HCT116 (cell line): ENCODE data around the gene SLC27A4. TPM values are rescaled to one million over a fixed set of nuclear protein-coding genes. Genes with fewer than 3 reads are reported as not detected.

ENCODE experiments used
- ATAC-seq: fragments of 200-7000 bp; cut with Tn5 transposase; 2 replicates; pipeline ENCODE4 v1.9.1; 2020; ENCODE audit warnings: mild to moderate bottlenecking, moderate library complexity
- BruUV-seq: library from RNA; stranded (reverse); fragments of 400-500 nt; replicated peaks from 2 replicates; lab custom pipeline; 2021; lab: Mats Ljungman, UMichigan
- CTCF ChIA-PET: fragments of 300-600 bp; sonication (Branson Sonifier 250); formaldehyde crosslinking; loops from one replicate; lab custom pipeline; 2021; ENCODE audit warnings: antibody characterized with exemption; lab: Charles Lee
- POLR2A ChIA-PET: fragments of 300-600, 350-600 bp; sonication (Branson Sonifier 250); formaldehyde crosslinking; loops from one replicate; lab custom pipeline; 2021; ENCODE audit warnings: antibody characterized with exemption; lab: Charles Lee
- RAD21 ChIA-PET, 2 experiments: fragments of 300-600 bp; sonication (Branson Sonifier 250); formaldehyde crosslinking; loops; one replicate each; lab custom pipeline; 2023; ENCODE audit warnings: low total read pairs in 2 of 2; ENCODE audit not compliant: uncharacterized antibody in 2 of 2, unreplicated experiment in 2 of 2, low non-redundant PET in 1 of 2; lab: Charles Lee
- DNase-seq: peaks from one replicate; pipeline ENCODE4 v3.0.0-alpha.2; 2010; ENCODE audit warnings: low read depth, low spot score
- H2AFZ ChIP-seq: fragments of 200-600 bp; shearing (Covaris generic), sonication (generic); 2 replicates; pipeline ENCODE4 v1.6.1; 2017; ENCODE audit warnings: low read depth, mixed run types, mixed read lengths, antibody characterized with exemption, low read length; ENCODE audit not compliant: poor library complexity, severe bottlenecking
- H3K27ac ChIP-seq: 2 replicates; pipeline ENCODE4 v1.5.1; 2012; ENCODE audit warnings: low read depth, low read length
- H3K27me3 ChIP-seq: fragments of 200-600 bp; sonication (generic); 2 replicates; pipeline ENCODE4 v1.6.1; 2016; ENCODE audit warnings: mixed run types, low read length, mixed read lengths; ENCODE audit not compliant: insufficient read depth
- H3K36me3 ChIP-seq, 2 experiments: fragments of 200-500 bp in 1 of 2; fragments of 200-600 bp in 1 of 2; sonication (Bioruptor generic) in 1 of 2; sonication (generic) in 1 of 2; 2 replicates each; pipeline versions ENCODE4 v1.5.1 to v1.6.1; 2014 to 2016; ENCODE audit warnings: low read length in 2 of 2, inconsistent platforms in 1 of 2, mixed read lengths in 1 of 2, mixed run types in 1 of 2; ENCODE audit not compliant: insufficient read depth in 2 of 2, control insufficient read depth in 1 of 2
- H3K4me1 ChIP-seq, 2 experiments: fragments of 200-600 bp in 1 of 2; sonication (generic) in 1 of 2; 2 replicates each; pipeline versions ENCODE4 v1.5.1 to v1.6.1; 2012 to 2017; ENCODE audit warnings: low read length in 2 of 2, inconsistent platforms in 1 of 2, mild to moderate bottlenecking in 1 of 2, mixed read lengths in 1 of 2, mixed run types in 1 of 2, moderate library complexity in 1 of 2; ENCODE audit not compliant: insufficient read depth in 2 of 2, control insufficient read depth in 1 of 2
- H3K4me2 ChIP-seq: fragments of 200-600 bp; sonication (generic); 2 replicates; pipeline ENCODE4 v1.6.1; 2017; ENCODE audit warnings: mixed run types, low read length, mixed read lengths
- H3K4me3 ChIP-seq, 2 experiments: fragments of 200-600 bp in 1 of 2; sonication (generic) in 1 of 2; replicated peaks in 1 of 2; 2 replicates each; pipeline ENCODE4 v1.5.1; 2011 to 2016; ENCODE audit warnings: low read length in 2 of 2, control low read depth in 1 of 2, low read depth in 1 of 2, mild to moderate bottlenecking in 1 of 2, mixed read lengths in 1 of 2, mixed run types in 1 of 2
- H3K79me2 ChIP-seq: fragments of 200-600 bp; sonication (generic); 2 replicates; pipeline ENCODE4 v1.6.1; 2017; ENCODE audit warnings: mild to moderate bottlenecking, mixed run types, low read length, moderate library complexity, mixed read lengths; ENCODE audit not compliant: insufficient read depth
- H3K9ac ChIP-seq: fragments of 200-600 bp; sonication (generic); 2 replicates; pipeline ENCODE4 v1.6.1; 2016; ENCODE audit warnings: low read length, mixed read lengths
- H3K9me2 ChIP-seq: fragments of 200-600 bp; sonication (generic), shearing (Covaris generic); 2 replicates; pipeline ENCODE4 v1.6.1; 2017; ENCODE audit warnings: mixed run types, mild to moderate bottlenecking, moderate library complexity; ENCODE audit not compliant: insufficient read depth
- H3K9me3 ChIP-seq, 2 experiments: fragments of 200-500 bp in 1 of 2; fragments of 200-600 bp in 1 of 2; sonication (Bioruptor generic) in 1 of 2; sonication (generic) in 1 of 2; 2 replicates each; pipeline ENCODE4 v1.6.1; 2014 to 2017; ENCODE audit warnings: low read length in 2 of 2, mixed read lengths in 2 of 2, inconsistent platforms in 1 of 2, low read depth in 1 of 2, mild to moderate bottlenecking in 1 of 2, mixed run types in 1 of 2, moderate library complexity in 1 of 2; ENCODE audit not compliant: control insufficient read depth in 1 of 2, insufficient read depth in 1 of 2
- H4K20me1 ChIP-seq: fragments of 200-600 bp; sonication (generic), shearing (Covaris generic); 2 replicates; pipeline ENCODE4 v1.6.1; 2017; ENCODE audit warnings: mixed run types, mild to moderate bottlenecking, moderate library complexity; ENCODE audit not compliant: insufficient read depth
- CBX3 ChIP-seq: IDR thresholded peaks from 2 replicates; pipeline ENCODE4 v1.6.1; 2012; ENCODE audit warnings: low read depth
- CEBPB ChIP-seq: IDR thresholded peaks from 2 replicates; pipeline ENCODE4 v1.6.1; 2012; ENCODE audit warnings: low read depth
- ELF1 ChIP-seq: IDR thresholded peaks from 2 replicates; pipeline ENCODE4 v1.6.1; 2012; ENCODE audit warnings: low read depth, borderline replicate concordance
- FOSL1 ChIP-seq: IDR thresholded peaks from 2 replicates; pipeline ENCODE4 v1.6.1; 2012; ENCODE audit warnings: low read depth
- JUND ChIP-seq: IDR thresholded peaks from 2 replicates; pipeline ENCODE4 v1.6.1; 2012
- POLR2AphosphoS5 ChIP-seq: IDR thresholded peaks from 2 replicates; pipeline ENCODE4 v1.6.1; 2011; ENCODE audit warnings: mild to moderate bottlenecking, low read depth, low read length, moderate library complexity
- SIN3A ChIP-seq: IDR thresholded peaks from 2 replicates; pipeline ENCODE4 v1.6.1; 2012; ENCODE audit warnings: low read depth
- SP1 ChIP-seq: IDR thresholded peaks from 2 replicates; pipeline ENCODE4 v1.6.1; 2012; ENCODE audit warnings: low read depth
- TCF7L2 ChIP-seq: IDR thresholded peaks from 2 replicates; pipeline ENCODE4 v1.7.0; 2011; ENCODE audit warnings: borderline replicate concordance, inconsistent platforms; ENCODE audit not compliant: insufficient read depth, insufficient read length; ENCODE audit errors: extremely low read depth
- YY1 ChIP-seq: IDR thresholded peaks from 2 replicates; pipeline ENCODE4 v1.6.1; 2011; ENCODE audit warnings: low read length, low read depth, moderate library complexity, mild to moderate bottlenecking; ENCODE audit not compliant: insufficient replicate concordance; ENCODE audit errors: extremely low read depth
- intact Hi-C: fragments of 100-400 bp; cut with micrococcal nuclease; formaldehyde crosslinking; loops from 2 replicates; pipeline ENCODE4 v1.10.0; 2022
- total RNA-seq: library from RNA; stranded (reverse); gene quantifications from one replicate; pipeline ENCODE4 v1.2.1, GENCODE V29; 2021; ENCODE audit not compliant: unreplicated experiment
- TF ChIP-seq, protein P1 (sequence below): IDR thresholded peaks from 2 replicates; pipeline ENCODE4 v1.6.1; 2012
- TF ChIP-seq, protein P2 (sequence below): IDR thresholded peaks from 2 replicates; pipeline ENCODE4 v1.6.1; 2012; ENCODE audit warnings: low read depth

The SLC27A4 gene
- total RNA-seq, 1 experiment from 2014 or later, result 33.9 TPM

DNA sequence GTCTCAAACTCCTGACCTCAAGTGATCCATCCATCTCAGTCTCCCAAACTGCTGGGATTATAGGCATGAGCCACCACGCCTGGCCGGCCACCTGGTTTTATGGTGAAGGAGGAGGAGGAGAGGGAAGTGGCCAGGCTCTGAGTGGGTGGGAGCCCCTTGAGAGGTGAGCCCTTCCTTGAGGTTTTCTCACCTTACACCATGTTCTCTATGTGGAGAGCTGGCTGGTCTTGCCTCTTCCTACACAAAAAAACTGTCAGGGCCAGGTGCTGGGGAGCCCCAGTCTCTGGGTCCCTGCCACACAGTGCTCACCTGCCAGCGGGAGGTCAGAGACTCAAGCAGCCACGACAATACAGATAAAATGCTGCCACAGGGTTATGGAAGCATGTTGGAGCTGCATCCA lies 46.2 kb upstream of the SLC27A4 start:
- no peak overlapping the region for H3K4me3 ChIP-seq
- ChIA-PET POLR2A (no interaction called here), CTCF (interaction anchor here (0.7 to 4.3 kb wide), 6 partner anchors 39 to 341 kb away, joined by 3 to 40 read pairs (median 8); no protein-coding TSS in a partner anchor), RAD21 (no interaction called here)
- intact Hi-C loops, result loop anchor here (10.0 kb wide), 1 partner anchor 261 kb away; the partner anchor contains the start of gene SPTAN1
- H2AFZ ChIP-seq, result no peak overlapping the region
- no TSS peak for BruUV-seq
- TF ChIP-seq CBX3, result no peak
- no peak for TF ChIP-seq JUND
- TF ChIP-seq ELF1, result no peak
- TF ChIP-seq YY1, result no peak
- TF ChIP-seq POLR2AphosphoS5, result no peak
- TF ChIP-seq, protein P1, sequence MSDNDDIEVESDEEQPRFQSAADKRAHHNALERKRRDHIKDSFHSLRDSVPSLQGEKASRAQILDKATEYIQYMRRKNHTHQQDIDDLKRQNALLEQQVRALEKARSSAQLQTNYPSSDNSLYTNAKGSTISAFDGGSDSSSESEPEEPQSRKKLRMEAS, result no peak
- TF ChIP-seq, protein P2, sequence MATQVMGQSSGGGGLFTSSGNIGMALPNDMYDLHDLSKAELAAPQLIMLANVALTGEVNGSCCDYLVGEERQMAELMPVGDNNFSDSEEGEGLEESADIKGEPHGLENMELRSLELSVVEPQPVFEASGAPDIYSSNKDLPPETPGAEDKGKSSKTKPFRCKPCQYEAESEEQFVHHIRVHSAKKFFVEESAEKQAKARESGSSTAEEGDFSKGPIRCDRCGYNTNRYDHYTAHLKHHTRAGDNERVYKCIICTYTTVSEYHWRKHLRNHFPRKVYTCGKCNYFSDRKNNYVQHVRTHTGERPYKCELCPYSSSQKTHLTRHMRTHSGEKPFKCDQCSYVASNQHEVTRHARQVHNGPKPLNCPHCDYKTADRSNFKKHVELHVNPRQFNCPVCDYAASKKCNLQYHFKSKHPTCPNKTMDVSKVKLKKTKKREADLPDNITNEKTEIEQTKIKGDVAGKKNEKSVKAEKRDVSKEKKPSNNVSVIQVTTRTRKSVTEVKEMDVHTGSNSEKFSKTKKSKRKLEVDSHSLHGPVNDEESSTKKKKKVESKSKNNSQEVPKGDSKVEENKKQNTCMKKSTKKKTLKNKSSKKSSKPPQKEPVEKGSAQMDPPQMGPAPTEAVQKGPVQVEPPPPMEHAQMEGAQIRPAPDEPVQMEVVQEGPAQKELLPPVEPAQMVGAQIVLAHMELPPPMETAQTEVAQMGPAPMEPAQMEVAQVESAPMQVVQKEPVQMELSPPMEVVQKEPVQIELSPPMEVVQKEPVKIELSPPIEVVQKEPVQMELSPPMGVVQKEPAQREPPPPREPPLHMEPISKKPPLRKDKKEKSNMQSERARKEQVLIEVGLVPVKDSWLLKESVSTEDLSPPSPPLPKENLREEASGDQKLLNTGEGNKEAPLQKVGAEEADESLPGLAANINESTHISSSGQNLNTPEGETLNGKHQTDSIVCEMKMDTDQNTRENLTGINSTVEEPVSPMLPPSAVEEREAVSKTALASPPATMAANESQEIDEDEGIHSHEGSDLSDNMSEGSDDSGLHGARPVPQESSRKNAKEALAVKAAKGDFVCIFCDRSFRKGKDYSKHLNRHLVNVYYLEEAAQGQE, result no peak
- no peak for TF ChIP-seq FOSL1
- TF ChIP-seq SIN3A, result no peak
- TF ChIP-seq TCF7L2, result no peak
- TF ChIP-seq SP1, result no peak
- TF ChIP-seq CEBPB, result no peak
- no peaks in the 10 kb centered on the region for H4K20me1 ChIP-seq
- DNase-seq (no peak), ATAC-seq (no peak)
- H3K9me2 ChIP-seq, result no peaks in the 10 kb centered on the region
- H3K4me1 ChIP-seq, result peaks cover 5 to 24% of the 10 kb centered on the region in 2 experiments; a peak in 3 of 4 replicates
- H3K27me3 ChIP-seq, result no peaks in the 10 kb centered on the region
- no peaks in the 10 kb centered on the region for H3K9me3 ChIP-seq
- H3K36me3 ChIP-seq, result no peaks in the 10 kb centered on the region
- H3K4me2 ChIP-seq, result no peak overlapping the region
- H3K9ac ChIP-seq, result no peak overlapping the region
- H3K79me2 ChIP-seq, result no peaks in the 10 kb centered on the region
- no peak overlapping the region for H3K27ac ChIP-seq
